ENCODE data around the gene PPDPF. TPM values are rescaled to one million over a fixed set of nuclear protein-coding genes. Genes with fewer than 3 reads are reported as not detected.
"Not testable (repeated sequence)": the region's sequence is repeated elsewhere in the genome, so short reads cannot be mapped to it uniquely, and the experiment has no call there.

The PPDPF gene
- polyA plus RNA-seq, 1 donor from 2014 or later = 95.1 TPM

GRCh38 chr20:63559485-63560332 is 39.1 kb downstream of the PPDPF start:
- not testable (repeated sequence) for H3K79me2 ChIP-seq (replicated peaks; ENCODE audit: insufficient read depth, low read length); H3K27me3 ChIP-seq (ENCODE audit: insufficient read depth, low read depth, low read length); H3K9ac ChIP-seq (ENCODE audit: low read length); H2AFZ ChIP-seq (ENCODE audit: low read depth, low read length); H3K4me2 ChIP-seq (ENCODE audit: low read length); H3K27ac ChIP-seq (ENCODE audit: low read length); H4K20me1 ChIP-seq (ENCODE audit: insufficient read depth); H3K4me3 ChIP-seq (ENCODE audit: low read length); H3K9me2 ChIP-seq (ENCODE audit: insufficient read depth, low read length); H3K9me3 ChIP-seq (ENCODE audit: low read length); H3F3A ChIP-seq (ENCODE audit: insufficient read depth, low read length, poor library complexity, severe bottlenecking); H3K36me3 ChIP-seq (ENCODE audit: insufficient read depth, low read length)

GRCh38 chr20:63560333-63560805 is 39.8 kb downstream of the PPDPF start:
- H2AFZ ChIP-seq (ENCODE audit: low read depth, low read length) = no peak overlapping the region
- H4K20me1 ChIP-seq (ENCODE audit: insufficient read depth) = no peaks in the 10 kb centered on the region
- no peak overlapping the region for H3K4me2 ChIP-seq (ENCODE audit: low read length)
- H3K9ac ChIP-seq (ENCODE audit: low read length) = no peak overlapping the region
- no peaks in the 10 kb centered on the region for H3K36me3 ChIP-seq (ENCODE audit: insufficient read depth, low read length)
- no peaks in the 10 kb centered on the region for H3K27me3 ChIP-seq (ENCODE audit: insufficient read depth, low read depth, low read length)
- TF ChIP-seq MXI1 (conservative IDR thresholded peaks at IDR 0.05; ENCODE audit: poor library complexity, severe bottlenecking) (no peak), RAD21 (conservative IDR thresholded peaks at IDR 0.05) (no peak), SMC3 (conservative IDR thresholded peaks at IDR 0.05; ENCODE audit: poor library complexity) (no peak), EZH2 (IDR thresholded peaks at IDR 0.05; ENCODE audit: borderline replicate concordance, insufficient read depth, low read length, poor library complexity, severe bottlenecking) (no peak), POLR2AphosphoS5 (IDR thresholded peaks at IDR 0.05) (no peak), CTCF (IDR thresholded peaks at IDR 0.05; ENCODE audit: poor library complexity, severe bottlenecking) (no peak), REST (IDR thresholded peaks at IDR 0.05; ENCODE audit: borderline replicate concordance) (no peak), EP300 (conservative IDR thresholded peaks at IDR 0.05; ENCODE audit: poor library complexity, severe bottlenecking) (no peak), TAF1 (IDR thresholded peaks at IDR 0.05; ENCODE audit: low read depth) (no peak)
- no peaks in the 10 kb centered on the region for H3K79me2 ChIP-seq (replicated peaks; ENCODE audit: insufficient read depth, low read length)
- no peak overlapping the region for H3K27ac ChIP-seq (ENCODE audit: low read length)
- no peak overlapping the region for H3K4me3 ChIP-seq (ENCODE audit: low read length)
- H3K9me3 ChIP-seq (ENCODE audit: low read length) = no peaks in the 10 kb centered on the region
- H3K9me2 ChIP-seq (ENCODE audit: insufficient read depth, low read length) = no peaks in the 10 kb centered on the region
- H3F3A ChIP-seq (ENCODE audit: insufficient read depth, low read length, poor library complexity, severe bottlenecking) = no peaks in the 10 kb centered on the region
